GM21786 (cell line): ENCODE results near the gene ST6GALNAC4.
"Not testable (repeated sequence)": the region's sequence is repeated elsewhere in the genome, so short reads cannot be mapped to it uniquely, and the experiment has no call there.

ENCODE experiments used
- ATAC-seq: cut with Tn5 transposase; IDR thresholded peaks from one replicate; pipeline ENCODE4 v1.9.1; 2021; ENCODE audit not compliant: unreplicated experiment

Gene ST6GALNAC4

DNA sequence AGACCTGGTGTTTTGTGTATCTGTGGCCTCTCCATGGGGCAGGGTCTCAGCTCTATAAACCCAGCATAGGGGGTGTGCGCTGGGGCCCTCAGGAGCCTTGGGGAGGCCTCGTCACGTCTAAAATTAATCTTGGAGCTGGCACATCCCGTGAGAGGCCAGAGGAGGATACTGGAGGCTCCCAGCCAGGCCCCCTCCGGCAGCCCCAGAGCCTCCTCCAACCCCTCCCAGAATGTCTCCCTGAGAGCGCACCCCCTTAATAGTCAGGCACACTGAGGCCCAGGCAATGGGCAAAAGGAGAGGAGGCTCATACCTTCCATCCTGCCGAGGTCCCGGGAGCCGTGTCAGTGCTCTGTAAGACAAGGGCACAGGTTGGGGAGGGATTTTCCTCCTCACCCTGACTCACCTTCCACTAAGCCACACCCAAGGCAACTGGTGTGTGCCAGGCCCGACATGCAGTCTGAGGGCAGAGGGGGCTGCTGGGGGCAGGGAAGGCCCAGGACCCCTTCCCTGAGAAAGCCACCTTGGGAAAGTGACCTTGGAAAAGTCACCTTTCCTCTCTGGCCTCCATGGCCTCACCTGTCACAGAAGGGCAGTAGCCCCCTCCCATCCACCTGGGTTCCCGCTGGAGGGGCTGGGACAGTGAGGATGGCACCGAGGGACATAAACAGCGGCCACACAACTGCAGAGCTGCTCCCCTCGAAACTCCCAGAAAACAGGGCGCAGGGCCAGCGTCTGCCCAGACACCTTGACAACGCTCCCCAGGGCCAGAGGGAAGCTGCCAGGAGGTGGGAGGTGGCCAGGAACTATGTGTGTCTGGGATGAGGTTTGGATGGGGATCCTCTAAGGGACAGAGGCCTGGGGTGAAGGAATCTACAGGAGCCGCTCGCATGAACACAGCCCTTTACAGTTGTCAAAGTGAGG, 42.3 kb downstream of the ST6GALNAC4 start:
- ATAC-seq: no peak

DNA sequence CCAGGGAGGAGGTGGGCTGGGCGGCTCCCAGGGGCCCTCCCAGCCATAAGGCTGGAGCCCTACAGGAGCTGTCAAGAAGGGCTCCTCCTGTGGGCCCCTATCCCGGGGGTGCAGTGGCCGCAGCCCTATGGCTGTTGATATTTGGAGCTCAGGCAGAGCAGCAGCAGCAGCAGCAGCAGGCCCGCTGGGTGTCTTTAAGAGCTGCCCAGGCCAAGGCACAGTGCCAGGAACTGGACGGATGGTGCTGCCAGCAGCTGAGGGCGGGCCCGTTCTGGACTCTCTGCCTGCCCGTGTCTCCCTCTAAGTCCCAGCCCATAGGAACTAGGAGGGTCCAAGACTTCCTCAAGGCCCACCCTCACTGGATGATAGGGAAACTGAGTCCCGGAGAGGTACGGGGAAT, 43.0 kb downstream of the ST6GALNAC4 start:
- no peak for ATAC-seq

DNA sequence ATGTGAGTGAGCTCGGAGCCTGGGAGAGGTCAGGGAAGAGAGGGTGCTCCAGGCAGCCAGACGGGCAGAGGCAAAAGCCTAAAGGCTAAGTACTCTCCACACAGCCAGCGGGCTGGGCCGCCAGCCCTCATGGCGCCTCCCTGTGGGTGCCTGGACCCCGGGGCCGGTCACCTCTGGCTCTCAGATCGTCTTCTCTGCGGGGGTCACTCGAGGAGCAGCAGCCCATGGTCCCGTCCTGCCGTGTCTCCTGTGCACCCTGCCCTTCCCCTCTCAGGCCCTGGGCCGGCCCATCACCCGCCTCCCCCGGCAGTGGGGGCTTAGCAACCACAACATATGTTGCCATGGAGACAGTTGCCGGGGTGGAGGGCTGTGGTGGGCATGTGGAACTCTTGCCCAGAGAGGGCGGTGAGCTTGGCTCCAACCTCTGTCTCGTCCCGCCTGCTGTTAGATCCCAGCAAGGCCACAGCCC, 43.6 kb downstream of the ST6GALNAC4 start:
- no peak for ATAC-seq

DNA sequence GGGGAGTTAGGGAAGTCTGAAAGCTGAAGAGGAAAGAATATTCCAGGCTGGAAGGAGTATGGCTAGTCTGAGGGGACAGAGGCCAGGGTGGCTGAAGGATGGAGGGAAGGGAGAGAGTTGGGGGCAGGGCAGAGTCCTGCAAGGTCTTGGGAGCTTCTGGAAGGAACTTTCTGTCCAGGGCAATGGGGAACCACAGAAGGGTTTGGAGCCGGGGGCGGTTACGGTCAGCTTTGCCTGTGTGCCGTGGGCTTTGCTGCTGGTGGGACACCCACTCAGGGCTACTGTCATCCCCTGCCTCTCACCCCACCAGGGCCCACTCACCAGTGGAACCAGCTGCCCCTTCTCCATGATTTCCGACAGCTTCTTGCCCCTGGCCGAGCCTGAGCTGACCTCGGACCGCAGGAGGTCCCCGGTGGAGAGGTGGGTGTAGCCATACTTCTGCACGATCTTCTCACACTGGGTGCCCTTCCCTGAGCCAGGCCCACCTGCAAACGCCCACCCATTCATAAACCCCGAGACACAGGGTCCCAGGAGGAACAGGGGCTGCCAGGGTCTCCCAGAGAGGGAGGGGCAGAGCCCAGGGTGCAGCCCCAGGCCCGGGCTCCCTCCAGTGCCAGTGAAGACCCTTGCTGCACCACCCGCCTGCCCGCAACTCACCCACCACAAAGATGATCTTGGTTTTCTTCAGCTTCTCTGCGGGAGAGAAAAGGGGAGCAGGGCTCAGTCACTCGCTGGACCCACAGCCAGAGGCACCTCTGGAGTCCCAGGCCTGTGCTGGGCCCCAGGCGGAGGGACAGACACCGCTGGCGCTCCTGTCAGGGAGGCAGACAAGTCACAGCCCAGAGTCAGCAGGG, 44.2 kb downstream of the ST6GALNAC4 start:
- ATAC-seq: no peak

DNA sequence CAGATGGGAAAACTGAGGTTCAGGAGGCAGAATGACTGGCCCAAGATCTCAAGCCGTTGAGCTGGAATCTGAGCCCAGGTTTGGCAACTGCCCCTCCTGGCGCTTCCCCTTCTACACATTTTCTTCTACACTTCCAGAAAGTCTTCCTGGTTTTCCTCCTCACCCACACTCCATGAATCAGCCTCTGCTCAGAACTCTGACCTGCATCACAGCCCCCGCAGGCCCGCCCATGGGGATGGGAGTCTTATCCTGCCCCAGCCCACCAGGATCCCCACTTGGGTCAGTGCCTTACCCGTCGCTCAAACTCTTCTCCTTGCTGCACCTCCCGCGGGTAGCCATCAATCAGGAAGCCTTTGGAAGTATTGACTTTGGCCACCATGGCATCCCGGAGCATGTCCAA, 45.3 kb downstream of the ST6GALNAC4 start:
- no peak for ATAC-seq

DNA sequence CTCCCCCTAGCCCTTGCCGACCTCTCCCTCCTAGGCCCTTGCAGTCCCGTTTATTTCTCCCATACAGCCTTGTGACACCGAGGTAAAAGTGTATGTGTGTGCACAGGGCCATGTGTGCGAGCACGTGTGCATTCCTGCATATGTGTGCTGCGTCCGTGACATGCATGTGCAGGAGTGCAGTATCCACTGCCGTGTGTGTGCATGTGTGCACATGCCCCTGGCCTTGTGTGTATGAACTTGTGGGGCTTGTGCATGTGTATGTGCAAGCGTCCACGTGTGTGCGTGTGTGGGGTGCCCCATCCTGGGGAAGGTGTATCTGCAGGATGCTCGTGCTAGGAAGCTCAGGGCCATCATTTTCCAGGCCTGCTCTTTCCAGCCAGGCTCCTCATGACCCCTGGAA, 46.0 kb downstream of the ST6GALNAC4 start:
- ATAC-seq: no peak

DNA sequence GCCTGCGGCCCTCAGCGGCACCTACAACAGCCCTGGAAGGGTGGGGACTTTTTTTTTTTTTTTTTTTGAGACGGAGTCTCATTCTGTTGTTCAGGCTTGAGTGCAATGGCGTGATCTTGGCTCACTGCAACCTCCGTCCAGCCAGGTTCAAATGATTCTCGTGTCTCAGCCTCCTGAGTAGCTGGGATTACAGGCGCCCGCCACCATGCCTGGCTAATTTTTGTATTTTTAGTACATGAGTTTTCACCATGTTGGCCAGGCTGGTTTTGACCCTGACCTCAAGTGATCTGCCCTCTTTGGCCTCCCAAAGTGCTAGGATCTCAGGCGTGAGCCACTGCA, 46.7 kb downstream of the ST6GALNAC4 start:
- not testable (repeated sequence) for ATAC-seq

DNA sequence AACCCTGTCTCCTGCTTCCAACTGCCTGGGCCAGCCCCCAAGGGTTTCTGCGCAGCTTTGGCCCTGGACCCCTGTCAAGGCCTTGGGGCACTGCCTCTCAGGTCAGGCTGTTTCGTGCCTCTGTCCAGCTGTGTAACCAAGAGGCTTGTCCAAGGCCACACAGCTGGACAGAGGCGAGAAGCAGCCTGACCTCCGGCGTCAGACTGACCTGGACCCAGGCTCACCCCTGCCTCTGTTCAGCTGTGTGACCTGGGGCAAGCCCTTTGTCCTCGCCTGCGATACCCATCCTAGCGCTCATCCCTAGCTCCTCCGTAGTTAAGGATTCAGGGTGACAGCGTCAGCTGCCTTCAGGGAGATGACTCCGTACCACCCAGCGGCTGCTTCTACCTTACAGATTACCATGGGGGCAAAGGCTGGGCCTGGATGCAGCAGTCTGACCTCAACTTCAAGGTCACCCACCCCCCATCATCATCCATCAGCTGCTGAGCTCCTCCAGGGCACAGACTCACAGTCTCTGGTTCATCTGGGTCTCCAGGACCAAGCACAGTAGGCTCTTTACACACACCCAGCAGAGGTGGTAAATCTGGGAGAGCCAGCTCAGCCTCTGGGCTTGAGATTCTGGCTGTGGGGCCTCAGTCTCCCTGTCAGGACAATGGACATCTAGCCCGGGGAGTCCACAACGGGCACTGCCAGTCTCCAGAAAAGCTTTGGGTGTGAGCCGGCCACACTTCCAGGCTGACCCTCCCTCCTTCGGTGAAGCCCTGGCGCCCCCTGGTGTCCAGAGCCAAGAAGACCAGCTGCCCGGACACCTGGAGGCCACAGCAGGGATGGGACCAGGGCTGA, 47.3 kb downstream of the ST6GALNAC4 start:
- no peak for ATAC-seq

DNA sequence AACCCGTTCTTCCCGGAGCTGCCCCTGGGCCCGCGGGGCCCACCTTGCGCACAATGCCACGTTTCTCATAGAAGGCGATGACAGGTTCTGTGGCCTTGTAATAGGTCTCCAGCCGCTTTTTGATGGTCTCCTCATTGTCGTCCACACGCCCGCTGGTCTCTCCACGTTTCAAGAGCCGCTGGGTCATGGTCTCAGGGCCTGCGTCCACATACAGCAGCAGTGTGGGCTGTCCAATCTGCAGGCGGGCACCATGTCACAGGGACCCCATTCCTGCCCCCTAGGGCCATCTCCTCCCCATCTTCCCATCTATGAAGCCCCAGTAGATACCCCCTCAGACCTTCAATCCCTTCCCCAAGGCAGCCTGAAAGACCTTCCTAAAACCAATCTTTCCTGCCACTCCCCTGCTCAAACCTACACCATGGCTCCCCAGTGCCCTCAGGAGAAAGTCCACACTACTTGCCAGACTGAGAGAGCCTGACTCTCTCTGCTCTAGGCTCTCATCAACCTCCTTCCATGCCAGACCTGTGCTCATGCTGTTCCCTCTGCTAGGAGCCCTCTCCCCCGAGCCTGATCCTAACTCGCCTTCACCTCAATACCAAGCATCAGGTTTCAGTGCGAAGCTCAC, 48.5 kb downstream of the ST6GALNAC4 start:
- ATAC-seq: no peak

DNA sequence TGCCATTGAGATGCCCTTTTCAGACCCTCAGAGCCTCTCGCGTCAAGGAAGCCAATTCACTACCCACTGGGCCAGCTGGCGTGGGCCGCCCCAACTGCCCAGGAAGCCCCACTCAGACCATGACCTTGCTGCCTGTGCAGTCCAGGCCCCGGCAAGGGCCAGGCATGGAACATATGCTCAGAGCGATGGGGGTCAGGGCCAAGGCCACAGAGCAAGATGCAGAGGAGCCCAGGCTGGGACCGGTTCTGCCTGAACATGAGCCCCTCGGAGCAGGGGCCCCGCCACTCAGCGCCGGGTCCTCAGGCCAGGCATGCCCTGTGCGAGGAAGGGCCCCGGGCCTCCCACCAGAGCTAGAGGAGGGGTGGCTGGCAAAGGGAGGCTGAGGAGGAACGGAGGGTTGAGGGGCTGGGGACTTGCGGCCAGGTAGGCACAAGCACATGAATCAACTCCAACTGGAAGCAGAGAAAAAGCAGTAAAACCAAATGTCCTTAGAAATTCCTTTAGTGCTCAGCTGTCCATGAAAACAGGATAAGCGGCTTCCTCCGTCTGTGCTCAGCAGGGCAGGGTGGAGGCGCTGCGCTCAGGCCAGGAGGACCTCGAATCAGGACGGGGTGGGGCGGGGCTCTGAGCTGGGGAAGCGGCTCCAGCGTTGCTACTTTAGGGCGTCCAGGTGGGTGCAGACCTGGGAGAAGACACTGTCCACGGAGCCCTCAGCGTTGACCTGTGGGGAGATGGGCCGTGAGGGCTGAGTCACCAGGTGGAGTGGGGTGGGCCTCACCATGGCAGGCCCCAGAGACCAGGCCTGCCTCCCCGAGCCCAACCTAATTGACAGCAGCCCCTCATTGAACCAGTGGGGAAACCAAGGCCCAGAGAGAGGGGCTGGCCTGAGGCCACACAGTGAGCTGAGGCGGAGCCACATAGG, 49.2 kb downstream of the ST6GALNAC4 start:
- no peak for ATAC-seq

DNA sequence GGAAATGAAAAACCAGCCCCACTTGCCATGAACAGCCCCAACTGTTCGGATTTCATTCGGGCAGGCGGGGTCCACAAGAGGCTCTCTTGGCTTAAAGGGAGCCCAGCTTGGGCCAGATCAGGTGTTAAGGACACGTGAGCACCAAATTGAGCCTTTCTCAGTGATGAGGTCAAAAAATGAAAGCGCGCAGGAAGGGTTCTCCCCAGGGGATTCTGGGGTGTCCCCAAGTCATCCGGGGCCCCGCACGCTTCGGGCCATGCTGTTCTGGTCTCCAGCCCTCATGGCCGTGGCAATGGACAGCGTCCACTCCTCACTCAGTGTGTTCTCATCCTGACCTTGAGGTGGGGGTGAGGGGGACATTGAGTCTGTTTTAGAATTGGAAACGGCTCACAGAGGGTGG, 50.3 kb downstream of the ST6GALNAC4 start:
- no peak for ATAC-seq

DNA sequence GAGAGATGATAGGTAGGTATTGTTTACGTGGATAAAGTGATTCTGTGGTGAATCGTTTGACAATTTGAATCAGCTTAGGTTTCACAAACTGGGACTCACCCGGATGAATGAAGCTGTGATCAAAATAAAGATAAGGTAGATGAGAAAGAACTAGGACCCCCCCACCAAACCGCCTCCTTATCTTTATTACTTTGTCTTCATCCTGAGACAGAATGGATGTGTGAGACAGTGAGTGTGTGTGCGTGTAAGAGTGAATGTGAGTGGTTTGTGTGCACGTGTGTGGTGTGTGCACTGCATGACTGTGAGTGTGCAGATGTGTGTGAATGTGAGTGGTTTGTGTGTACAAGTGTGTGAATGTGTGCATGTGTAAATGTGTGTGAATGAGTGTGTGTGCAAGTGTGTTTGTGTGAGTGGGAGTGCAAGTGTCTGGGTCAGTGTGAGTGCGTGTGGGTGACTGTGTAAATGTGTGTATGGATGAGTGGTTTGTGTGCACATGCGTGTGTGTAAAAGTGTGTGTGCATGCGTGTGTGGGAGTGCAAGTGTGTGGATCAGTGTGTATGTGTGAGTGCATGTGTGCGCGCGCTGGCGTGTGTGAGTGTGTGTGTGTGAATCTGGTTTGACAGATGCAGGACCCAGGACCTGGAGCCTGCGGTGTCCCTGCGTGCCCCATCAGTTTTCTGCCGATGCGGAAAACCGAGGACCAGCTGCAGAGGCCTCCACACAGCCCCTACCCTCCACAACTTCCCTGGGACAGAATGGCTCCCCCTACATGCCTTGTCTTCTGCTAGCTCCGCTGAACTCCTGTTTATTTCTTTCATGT, 51.0 kb downstream of the ST6GALNAC4 start:
- no peak for ATAC-seq

DNA sequence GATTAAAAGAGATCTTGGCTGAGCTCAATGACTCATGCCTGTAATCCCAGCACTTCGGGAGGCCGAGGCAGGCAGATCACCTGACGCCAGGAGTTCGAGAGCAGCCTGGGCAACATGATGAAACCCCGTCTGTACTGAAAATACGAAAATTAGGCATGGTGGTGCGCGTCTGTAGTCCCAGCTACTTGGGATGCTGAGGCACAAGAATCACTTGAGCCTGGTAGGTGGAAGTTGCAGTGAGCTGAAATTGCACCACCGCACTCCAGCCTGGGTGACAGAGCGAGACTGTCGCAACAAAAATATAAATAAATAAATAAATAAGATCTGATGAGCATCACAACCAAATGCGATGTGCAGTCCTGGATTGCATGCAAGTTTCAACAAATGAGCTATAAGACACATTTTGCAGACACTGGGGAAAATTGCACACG, 53.6 kb downstream of the ST6GALNAC4 start:
- ATAC-seq: no peak

DNA sequence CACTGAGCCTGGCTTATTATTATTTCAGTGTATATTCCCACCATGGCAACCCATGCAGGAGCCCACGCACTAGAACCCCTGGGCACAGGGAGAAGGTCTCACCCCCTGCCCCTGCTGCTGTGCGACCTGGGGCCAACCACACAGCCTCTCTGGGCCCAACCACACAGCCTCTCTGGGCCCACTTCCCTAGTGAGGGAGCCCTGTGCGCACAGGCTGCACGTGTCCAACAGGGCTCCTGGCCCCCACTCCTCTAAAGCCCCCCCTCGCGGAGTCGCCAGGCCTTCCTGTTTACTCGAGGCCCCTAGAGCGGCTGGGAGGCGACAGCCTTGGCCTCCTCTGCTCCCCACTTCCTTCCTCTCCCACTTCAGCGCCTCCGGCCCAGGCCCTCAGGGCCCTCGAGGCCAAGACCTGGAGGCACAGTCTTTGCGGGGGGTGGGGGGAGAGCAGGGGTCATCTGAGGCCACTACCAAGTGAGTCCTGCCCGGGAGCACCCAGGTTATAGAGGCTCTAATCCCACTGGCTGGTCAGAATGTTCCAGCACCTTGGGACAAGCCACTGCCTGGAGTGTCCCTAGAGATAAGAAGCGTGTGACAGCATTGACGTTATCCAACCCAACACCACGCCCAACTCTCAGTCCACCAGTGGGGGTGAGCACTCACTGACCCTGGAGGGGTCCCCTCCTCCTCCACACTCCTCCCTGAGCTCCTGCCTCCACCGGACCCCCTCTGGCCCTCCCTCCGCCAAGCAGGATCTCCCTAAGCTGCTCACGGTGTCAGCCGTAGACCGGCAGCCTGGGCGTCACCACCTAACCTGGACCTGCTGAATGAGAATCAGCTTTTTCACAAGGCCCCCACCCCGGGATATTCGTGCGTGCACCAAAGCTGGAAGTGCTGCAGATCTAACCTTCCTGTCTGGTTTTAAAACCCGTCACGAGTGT, 54.5 kb downstream of the ST6GALNAC4 start:
- no peak for ATAC-seq

DNA sequence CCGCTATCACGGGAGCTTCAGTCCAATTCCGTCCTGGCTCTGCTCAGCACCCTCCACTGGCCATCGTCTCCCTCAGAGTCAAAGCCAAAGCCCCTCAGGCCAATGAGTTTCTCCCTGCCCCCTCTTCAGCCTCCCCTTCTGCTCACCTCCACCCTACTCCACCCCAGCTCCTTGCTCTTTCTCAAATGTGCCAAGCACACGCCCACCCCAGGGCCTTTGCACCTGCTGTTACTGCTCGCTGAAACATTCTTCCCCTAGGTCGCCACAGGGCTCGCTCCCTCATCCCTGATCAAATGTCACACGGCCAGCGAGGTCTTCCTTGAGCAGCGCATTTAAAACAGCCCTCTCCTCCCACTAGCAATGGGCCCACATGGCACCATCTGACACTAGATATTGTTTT, 56.1 kb downstream of the ST6GALNAC4 start:
- ATAC-seq: no peak

DNA sequence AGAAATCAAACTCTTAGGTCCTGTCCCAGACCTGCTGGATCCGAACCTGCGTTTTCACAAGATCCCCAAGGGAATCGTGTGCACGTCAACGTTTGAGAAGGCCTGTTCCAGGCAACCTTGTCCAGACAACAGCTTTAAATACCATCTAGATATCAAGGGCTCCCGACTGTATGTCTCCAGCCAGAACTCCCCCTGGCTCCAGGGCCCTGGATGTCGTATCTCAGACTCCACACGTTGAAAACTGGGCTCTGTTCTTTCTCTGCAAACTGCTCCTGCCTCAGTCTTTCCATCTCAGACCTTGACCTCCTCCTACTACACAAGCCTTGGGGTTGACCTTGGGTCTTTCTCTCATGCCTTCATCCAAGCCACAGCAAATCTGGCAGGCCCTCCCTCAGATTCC, 56.6 kb downstream of the ST6GALNAC4 start:
- ATAC-seq: no peak

DNA sequence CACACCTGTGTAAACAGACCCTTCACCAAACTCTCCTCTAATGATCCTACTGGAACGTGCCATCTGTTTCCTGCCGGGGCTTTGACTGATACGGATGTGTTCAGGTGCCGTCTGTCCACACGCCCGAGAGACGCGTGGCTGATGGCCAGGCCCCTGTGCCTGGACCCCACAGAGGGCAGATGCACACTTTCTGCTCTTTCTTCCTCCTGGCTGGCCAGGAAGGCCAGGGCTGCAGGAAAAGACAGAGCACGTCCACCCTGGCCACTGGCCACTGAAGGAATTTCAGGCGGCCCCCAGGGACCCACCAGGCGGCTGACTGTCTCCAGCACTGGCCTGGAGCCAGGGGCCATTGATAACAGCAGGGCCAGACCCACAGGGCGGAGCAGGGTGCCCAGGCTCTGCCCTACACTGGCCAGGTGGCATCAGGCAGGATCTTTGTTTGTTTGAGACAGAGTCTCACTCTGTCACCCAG, 58.8 kb downstream of the ST6GALNAC4 start:
- no peak for ATAC-seq
